GM18909 (cell line): ENCODE data around the gene SPO11.

Experiments
- ATAC-seq: cut with Tn5 transposase; IDR thresholded peaks from one replicate; pipeline ENCODE4 v1.9.1; 2021; ENCODE audit warnings: mild to moderate bottlenecking; ENCODE audit not compliant: unreplicated experiment, poor library complexity

The SPO11 gene, protein sequence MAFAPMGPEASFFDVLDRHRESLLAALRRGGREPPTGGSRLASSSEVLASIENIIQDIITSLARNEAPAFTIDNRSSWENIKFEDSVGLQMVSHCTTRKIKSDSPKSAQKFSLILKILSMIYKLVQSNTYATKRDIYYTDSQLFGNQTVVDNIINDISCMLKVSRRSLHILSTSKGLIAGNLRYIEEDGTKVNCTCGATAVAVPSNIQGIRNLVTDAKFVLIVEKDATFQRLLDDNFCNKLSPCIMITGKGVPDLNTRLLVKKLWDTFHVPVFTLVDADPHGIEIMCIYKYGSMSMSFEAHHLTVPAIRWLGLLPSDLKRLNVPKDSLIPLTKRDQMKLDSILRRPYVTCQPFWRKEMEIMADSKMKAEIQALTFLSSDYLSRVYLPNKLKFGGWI

DNA sequence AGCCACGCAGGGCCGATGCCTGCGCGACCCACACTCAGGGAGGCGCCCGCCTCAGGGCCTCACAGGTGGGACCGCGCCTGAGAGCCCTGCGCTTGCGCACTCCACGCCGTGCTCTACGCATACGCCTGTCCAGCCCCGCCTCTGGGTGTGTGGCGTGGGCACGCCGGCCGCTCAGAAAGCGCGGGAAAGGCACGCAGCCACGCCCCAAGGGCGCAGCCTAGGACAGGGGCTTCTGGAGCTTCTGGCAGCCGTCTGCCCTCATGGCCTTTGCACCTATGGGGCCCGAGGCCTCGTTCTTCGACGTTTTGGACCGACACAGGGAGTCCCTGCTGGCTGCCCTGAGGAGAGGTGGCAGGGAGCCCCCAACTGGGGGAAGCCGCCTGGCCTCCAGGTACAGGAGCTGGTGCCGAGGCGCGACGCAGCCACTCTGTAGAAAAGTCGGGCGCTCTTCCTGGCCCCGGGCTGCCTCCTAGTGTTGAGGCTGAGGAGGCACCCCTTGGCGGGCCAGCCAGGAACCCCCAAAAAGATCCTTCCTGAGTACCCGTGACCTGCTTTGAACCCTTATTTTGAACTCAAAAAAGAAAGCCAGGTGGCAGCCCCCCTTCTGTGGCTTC, at the start of gene SPO11:
SPO11 (plus strand) TSS at position 196 of the 614 bp plus-strand sequence; CDS start at position 261, 65 bp downstream.
- ATAC-seq, result no peak

- ATAC-seq, result no peak
These were observed 49.4 kb upstream of the SPO11 start for GRCh38 chr20:57280221-57280620.

- ATAC-seq, result no peak
These were observed 47.7 kb upstream of the SPO11 start for GRCh38 chr20:57281900-57282299.

DNA sequence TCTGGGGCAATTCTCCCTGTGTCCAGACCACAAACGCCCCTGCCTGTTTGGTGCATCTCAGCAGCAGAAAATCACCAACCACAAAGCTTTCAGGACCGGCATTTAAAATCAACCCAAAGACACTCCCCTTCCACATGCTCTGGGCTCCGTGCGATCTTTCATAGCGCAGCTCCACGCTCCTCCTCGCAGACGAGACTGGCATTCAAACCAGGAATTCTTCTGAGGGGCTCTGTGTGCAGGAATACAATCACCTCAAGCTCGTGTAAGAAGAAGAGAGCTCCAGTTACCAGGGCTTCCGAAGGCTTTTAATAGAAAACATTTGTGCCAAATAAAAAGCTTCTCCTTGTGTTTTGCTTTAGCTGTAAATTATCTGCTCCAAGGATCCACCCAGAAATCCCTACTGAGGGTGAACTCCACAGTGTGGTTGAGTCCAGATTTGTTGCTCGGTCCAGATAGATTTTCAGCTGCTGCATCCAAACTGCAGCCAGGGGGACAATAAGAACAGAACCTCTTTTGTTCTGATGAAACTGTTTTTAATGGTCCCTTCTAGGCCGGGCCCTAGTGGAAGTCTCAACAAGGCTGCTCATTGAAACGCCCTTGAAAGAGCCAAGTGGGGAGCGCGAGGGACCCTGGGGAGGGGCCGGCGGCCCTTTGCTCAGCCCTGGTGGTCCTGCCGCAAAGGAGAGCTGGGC, 46.8 kb upstream of the SPO11 start:
- ATAC-seq, result no peak

DNA sequence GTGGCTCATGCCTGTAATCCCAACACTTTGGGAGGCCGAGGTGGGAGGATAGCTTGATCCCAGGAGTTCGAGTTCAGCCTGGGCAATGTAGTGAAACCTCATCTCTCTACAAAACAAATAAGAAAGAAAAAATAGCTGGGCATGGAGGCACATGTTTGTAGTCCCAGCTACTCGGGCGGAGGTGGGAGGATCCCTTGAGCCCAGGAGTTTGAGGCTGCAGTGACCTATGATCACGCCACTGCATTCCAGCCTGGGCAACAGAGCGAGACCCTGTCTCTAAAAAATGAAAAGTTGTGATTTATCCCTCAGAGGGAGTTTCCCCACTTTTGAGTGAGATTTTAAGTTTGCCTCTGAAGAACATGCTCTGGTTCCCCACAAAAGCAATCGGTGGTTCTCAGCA, 45.7 kb upstream of the SPO11 start:
- no peak for ATAC-seq

- no peak for ATAC-seq
These were observed 42.4 kb upstream of the SPO11 start for GRCh38 chr20:57287007-57287880.

DNA sequence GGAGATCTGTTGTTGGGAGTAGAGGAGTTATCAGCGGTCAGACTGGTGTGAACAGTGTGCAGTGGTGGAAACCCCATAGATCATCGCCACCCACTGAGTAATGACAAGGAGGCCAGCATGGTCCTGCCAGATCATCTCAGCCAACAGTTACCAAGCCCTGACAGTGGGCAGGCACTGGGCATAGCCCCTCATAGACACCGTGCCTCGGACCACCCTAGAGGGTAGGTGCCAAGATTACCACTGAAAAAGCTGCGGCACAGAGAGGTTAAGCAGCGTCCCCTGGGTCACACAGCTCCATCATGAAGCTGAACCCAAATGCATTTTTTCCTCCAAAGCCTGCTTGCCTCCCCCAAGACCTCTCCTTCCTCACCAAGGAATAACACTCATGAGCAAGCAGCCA, 41.7 kb upstream of the SPO11 start:
- ATAC-seq, result no peak

DNA sequence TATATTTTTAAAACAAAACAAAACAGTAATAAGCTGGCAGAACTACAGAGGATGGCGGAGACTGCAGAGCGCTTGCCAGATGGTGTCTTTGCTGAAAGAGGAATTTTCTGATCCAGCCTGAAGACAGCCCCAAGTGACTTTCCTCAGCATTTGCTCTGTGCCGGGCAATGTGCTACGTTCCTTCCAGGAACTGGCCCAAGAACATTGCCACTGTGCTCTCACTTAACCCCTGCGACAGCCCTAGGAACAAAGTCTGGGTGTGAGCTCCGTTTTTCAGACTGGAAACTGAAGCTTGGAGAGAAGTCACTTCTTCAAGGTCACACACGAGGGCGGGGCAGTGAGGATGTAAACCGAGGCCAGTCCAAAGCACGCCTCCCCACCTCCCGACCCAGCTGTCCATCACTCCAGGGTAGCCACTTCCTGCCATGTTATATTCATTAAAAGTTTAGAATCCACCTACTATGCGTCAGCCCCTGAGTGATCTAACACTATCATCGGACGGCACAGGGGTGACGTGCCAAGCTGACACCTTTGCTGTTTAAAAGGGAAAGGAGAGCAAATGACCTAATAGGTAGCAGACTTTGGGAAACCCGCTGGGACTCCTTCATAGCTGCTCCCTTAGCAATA, 40.8 kb upstream of the SPO11 start:
- no peak for ATAC-seq

GRCh38 chr20:57289391-57290177, 40.0 kb upstream of the SPO11 start:
- no peak for ATAC-seq

DNA sequence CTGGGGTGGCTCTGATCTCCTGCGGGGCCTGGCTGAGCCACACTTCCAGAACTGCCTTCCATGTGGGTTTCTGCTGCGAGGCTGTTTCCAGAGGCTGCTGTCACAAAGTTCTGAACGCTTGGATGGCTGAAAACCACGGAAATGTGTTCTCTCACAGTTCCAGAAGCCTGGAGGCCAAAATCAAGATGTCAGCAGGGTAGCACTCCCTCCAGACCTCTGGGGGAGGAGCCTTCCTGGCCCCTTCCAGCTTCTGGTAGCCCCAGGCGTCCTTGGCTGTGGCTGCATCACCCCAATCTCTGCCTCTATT, 39.5 kb upstream of the SPO11 start:
- ATAC-seq, result no peak

GRCh38 chr20:57291003-57291402, 38.6 kb upstream of the SPO11 start:
- ATAC-seq, result no peak

DNA sequence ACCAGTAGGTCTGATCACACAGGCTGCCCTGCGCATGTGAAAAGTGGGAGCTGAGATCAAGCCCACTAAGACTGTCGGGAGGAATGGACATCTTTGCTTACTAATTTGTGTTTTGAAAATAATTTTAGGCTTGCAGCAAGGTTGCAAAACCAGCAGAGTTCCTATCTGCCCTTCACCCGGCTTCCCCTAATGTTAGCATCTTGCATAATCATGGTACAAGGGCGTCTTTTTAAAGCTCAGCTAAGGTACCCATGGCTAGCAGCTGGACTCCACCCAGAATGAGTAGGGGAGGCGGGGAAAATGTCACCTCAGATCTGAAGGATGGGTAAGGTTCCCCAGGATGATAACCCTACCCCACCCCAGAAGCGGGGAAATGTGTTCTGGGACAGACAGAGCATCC, 37.9 kb upstream of the SPO11 start:
- no peak for ATAC-seq

- no peak for ATAC-seq
These were observed 37.0 kb upstream of the SPO11 start for GRCh38 chr20:57292611-57293010.

DNA sequence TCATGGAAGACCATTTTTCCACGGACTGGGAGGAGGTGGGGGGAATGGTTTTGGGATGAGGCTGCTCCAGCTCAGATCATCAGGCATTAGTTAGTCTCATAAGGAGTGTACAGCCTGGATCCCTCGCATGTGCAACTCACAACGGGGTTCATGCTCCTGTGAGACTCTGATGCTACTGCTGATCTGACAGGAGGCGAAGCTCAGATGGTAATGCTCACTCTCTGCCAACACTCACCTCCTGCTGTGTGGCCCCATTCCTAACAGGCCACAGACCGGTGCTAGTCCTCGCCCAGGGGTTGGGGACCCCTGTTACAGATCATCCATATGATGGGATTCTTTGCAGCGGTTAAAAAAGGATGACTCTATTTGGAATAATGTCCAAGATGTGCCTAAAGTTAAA, 35.6 kb upstream of the SPO11 start:
- no peak for ATAC-seq

DNA sequence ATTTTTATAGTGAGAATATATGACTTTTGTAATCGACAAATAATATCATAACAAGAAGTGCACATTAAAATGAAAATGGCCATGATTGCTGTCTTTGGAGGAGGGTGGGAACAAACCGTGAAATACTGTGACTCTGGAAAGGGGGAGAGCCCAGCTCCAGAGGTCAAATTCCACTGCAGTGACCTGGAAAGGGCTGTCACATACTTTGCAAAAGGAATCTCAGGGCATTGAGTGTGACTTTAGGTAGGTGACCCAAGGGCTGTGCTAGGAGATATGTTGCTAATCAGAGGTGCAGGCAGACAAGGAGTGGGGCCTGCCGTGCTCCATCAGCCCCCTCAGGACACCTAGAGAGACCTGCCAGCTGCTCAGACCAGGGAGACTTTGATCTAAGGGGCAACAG, 35.1 kb upstream of the SPO11 start:
- no peak for ATAC-seq

DNA sequence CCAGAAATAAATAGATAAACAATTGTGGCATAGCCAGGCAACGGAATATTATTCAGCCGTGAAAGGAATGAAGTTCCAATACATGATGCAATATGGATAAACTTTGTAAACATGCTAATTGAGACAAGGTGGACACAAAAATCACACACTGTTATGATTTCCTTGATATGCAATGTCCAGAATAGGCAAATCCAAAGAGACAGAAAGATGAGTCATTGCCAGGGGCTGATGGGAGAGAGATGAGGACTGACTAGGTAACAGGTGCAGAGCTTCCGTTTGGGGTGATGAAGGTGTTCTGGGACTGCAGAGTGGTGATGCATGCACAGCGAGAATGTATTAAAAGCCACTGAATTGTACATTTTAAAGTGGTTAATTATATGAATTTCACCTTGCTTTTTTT, 31.1 kb upstream of the SPO11 start:
- ATAC-seq, result no peak

- no peak for ATAC-seq
These were observed 28.6 kb upstream of the SPO11 start for GRCh38 chr20:57301026-57301425.

- no peak for ATAC-seq
These were observed 22.9 kb upstream of the SPO11 start for GRCh38 chr20:57306747-57307146.

DNA sequence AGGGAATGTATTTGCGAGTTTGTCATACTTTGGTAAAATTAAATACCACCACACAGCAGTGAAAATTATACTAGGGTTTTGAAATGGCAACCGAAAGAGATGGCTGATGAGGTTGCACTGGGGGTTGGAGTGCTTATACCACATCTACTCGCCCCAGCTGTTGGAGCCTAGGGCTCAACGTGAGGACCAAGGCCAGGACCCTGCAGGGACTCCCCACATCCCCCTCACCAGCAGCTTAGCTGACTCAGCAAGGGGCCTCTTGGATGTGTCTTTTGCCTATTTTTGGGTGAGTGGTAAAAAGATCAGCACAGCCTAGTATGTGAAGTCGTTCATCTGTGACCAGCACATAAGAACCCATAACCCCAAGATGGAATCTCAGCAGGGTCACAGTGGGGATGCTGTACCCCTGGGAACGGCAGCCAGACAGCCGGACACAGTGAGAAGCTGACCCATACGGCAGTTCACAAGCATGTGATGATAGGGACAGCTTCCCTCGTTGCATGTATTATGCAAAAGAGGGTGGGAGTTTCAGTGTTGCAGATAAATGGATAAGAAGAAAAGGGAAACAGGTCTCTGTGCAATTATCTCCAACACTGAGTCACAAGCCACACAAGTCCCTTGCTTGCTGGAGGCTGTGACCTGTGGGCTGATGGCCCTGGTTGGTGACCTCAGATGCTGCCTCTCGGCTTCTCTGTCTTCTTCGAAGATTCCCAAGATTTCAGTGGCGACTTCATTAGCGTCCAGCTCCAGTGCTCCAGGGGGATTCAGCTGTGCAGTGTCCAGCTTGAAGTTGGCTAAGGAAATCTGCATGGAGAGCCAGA, 20.9 kb upstream of the SPO11 start:
- no peak for ATAC-seq
